ENCODE measurements around the gene KDM6B.

KDM6B gene
- total RNA-seq, result 2.6 to 298 (median 15.2) reads per million in 18 experiments

- peak; percentile 93 to 94 for DNase-seq
Measured at GRCh38 chr17:7833795-7834541, at the start of gene KDM6B. Gene KDM6B, plus strand, starts transcription at chr17:7834217. Its CDS starts 11,338 bp downstream, at chr17:7845555.

DNA sequence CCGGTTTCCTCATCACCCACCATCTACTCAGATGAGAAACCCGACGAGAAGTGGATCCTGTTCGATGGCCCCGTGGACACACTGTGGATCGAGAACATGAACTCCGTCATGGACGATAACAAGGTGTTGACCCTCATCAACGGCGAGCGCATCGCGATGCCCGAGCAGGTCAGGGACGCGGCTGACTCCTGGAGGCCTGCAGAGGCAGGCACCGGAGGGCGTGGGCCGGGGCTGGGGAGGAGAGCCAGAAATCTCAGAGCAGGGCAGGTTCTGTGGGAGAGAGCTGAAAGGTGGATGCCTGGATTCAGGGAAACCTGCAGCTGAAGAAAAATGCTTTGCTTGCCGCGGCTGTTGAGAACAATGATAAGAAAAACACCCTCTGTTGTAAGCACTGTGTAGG, 47.2 kb upstream of the KDM6B start:
- no peak for DNase-seq

DNA sequence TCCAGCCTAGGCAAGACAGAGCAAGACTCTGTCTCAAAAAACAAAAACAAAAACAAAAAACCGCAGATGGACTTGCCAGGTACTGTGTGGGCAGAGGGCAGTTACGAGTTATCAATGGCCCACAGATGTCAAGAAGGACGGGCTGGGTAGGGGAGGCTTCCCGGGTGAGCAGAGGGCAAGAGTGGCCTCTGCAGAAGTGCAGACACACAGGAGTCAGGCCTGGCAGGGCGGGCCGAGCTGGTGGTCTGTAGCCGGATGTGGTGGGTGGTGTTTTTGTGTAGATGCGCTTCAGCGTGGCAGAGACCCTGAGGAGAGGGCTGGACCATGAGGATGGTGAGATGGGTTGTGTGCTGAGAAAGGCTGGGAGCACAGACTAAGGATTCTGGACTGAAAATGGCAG, 44.9 kb upstream of the KDM6B start:
- DNase-seq, result no peak

DNA sequence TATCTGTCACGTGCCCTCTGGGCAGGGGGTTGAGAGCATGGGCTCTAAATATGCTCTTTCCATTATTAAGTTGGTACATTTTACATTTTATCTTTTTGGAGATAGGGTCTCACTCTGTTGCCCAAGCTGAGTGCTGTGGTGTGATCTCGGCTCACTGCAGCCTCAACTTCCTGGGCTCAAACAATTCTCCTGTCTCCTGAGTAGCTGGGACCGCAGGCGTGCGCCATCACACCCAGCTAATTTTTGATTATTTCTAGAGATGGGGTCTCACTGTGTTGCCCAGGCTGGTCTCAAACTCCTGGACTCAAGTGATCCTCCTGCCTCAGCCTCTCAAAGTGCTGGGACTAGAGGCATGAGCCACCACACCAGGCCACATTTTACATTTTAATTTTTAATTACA, 43.9 kb upstream of the KDM6B start:
- no peak for DNase-seq

DNA sequence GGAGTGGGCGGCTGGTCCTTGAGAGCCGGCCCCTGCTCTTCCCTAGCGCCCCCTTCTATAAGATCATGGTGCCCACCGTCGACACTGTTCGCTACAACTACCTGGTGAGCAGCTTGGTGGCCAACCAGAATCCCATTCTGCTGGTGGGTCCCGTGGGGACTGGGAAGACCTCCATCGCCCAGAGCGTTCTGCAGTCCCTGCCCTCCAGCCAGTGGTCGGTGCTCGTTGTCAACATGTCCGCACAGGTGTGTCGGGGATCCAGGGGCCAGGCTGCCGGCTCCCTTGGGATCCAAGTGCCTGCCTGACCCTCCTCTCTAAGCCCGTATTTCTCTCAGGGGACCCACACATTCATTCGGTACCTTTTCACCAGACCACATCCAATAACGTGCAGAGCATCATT, 41.4 kb upstream of the KDM6B start:
- DNase-seq, result no peak

DNA sequence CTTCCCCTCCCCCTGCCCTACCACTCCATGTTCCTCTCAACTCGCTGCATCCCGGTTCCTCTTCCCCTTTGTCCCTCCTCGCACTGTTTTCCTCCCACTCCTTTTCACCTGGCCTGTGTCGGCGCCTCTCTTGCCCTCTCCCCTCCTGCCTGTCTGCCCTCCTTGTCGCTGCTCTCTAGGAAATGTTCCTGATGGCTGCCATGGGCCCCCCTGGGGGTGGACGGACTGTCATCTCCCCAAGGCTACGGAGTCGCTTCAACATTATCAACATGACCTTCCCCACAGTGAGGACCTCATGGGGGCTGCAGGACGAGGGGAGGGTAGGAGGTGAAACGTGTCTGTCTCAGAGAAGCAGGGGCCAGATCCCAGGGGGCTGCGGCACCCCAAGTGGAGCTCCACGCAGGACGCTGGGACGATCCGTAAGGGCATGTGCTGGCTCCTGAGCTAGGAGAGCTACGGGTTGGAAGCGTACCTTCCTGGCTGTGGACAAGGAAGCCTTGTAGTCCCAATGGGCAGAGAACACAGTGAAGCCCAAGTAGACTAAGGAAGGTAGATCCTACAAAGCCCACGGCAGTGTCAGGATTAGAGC, 39.8 kb upstream of the KDM6B start:
- no peak for DNase-seq

- no peak for DNase-seq
Measured at GRCh38 chr17:7797976-7798375, 36.0 kb upstream of the KDM6B start.

DNA sequence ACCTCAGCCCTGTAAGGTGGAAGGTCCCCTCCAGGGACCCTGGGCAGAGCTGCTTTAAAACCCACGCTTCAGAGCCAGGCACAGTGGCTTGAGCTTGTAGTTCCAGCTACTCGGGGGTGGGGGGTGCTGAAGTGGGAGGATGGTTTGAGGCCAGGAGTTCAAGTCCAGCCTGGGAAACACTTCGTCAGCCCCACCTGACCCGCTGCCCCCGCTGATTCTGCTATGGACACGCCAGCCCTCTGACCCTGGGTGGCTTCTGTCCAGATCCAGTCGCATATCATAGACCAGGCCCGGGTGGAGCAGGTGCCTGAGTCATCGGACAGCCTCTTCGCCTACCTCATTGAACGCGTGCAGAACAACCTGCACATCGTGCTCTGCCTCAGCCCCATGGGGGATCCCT, 35.2 kb upstream of the KDM6B start:
- no peak for DNase-seq

- DNase-seq, result no peak
Measured at GRCh38 chr17:7803981-7804380, 30.0 kb upstream of the KDM6B start.

GRCh38 chr17:7806587-7806986, 27.4 kb upstream of the KDM6B start:
- DNase-seq, result peak; percentile 50 to 54

DNA sequence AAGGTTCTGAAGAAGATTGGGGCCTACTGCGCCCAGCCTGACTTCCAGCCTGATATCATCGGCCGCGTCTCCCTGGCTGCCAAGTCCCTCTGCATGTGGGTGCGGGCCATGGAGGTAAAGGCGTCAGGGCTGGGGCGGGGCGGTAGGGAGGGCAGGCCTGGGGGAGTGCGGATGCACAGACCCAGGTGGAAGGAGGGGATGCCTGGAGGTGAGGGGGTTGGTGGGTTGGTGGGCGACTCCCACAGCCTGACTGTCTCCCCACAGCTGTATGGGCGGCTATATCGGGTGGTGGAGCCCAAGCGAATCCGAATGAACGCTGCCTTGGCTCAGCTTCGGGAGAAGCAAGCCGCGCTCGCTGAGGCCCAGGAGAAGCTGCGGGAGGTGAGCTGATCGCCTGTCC, 26.8 kb upstream of the KDM6B start:
- no peak for DNase-seq

DNA sequence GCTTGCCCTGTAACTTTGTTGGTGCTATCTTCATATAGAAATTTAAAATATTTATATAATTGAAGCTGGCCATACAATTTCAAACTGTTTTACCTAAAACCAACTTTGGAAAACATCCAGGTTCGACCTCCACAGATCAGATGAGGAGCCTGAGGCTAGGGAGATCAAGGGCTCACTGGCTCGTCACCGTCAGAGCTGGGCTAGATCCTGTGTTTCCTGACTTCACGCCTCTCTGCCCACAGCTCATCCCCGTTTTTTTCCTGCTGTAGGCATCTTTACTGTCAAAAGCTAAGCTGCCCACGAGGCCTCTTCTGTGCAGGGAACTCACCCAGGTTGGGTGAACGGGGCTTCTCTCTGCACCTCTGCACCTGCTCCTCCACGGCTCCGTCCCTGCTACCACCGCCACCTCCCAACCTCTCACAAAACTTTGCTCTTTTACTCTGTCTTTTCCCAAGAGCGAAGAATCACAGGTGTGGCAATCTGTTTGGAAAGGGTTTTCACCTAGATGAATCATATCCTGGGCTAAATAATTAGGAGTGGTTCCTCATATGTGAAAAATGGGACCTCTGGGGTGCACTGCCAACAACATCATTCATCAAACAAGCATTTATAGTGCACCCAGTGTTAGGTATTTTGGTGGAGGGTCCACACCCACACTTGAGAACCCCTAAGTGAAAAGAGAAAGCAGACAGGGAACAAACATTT, 24.8 kb upstream of the KDM6B start:
- DNase-seq, result no peak

- peak in 1 of 2 donors; percentile 16 for DNase-seq
Measured at GRCh38 chr17:7809791-7810343, 24.1 kb upstream of the KDM6B start.

DNA sequence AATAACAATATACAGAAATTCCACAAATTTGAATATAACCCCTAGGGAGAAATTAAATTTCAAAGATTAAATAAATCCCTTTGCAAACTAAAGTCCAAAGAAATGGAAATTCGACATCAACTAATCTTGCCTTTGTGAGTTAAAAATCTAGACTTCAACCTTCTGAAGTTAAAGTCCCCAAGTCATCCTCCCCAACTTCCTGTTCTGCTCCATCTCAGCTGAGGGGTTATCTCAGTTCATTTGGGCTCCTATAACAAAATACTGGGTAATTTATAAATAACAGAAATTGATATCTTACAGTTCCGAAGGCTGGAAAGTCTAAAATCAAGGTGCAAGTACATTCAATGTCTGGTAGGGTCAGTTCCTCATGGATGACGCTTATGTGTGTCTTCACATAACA, 22.8 kb upstream of the KDM6B start:
- peak in 1 of 2 donors; percentile 22 for DNase-seq

DNA sequence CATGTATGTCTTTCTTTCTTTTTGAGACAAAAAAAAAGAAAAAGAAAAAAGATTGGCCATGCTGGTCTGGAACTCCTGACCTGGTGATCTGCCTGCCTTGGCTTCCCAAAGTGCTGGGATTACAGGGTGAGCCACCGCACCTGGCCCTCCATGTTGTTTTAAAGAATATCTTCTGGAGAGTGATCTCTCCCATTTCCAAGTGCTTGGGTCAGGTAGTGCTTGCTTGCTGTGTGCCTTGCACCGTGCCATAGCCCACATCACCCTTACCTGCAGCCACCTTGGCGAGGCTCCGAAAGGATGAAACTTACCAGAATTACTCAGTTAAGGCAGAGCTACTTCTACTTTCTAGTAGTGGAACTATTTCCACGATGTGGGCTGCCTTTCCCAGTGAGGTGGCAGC, 19.0 kb upstream of the KDM6B start:
- no peak for DNase-seq

DNA sequence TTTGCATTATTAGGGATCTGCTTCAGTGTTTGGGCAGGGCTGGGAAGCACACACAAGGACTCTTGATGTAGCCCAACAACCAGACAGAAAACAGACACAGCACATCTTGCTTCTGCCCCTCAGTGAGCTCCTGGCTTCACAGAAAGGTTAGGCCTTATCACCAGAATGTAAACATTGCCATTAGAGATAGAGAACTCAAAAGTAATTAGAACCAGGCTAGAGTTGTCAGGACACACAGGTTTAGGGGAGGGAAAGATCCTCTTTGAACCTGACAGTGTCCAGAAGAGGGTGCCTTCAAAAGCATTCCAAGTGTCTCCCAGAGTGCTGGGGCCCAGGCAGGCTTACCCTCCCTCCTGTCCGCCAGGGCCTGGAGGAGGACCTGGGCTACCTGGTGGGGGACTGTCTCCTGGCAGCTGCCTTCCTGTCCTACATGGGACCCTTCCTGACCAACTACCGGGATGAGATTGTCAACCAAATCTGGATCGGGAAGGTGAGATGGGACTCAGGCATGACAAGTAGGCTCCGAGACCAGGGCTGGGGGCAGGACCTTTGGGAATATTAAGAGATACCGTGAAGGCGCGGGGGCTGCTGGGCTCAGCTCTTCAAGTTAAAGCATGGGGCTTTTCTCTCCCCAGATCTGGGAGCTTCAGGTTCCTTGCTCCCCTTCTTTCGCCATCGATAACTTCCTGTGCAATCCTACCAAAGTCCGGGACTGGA, 16.9 kb upstream of the KDM6B start:
- no peak for DNase-seq

GRCh38 chr17:7817643-7817964, 16.4 kb upstream of the KDM6B start:
- no peak for DNase-seq

DNA sequence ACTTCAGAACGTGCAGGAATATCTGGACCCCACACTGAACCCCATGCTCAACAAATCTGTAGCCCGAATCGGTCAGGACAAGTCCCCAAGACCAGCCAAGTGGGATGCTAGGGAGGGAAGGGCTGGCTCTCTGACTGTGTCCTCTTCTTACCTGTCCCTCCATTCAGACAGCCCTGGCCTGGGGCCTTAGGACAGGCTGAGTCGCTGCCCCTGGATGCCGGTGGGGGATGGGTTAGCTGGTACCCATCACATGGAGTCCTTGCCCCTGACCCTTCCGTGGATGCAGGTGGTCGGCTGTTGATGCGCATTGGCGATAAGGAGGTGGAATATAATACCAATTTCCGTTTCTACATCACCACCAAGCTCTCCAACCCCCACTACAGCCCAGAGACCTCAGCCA, 16.0 kb upstream of the KDM6B start:
- DNase-seq, result no peak

DNA sequence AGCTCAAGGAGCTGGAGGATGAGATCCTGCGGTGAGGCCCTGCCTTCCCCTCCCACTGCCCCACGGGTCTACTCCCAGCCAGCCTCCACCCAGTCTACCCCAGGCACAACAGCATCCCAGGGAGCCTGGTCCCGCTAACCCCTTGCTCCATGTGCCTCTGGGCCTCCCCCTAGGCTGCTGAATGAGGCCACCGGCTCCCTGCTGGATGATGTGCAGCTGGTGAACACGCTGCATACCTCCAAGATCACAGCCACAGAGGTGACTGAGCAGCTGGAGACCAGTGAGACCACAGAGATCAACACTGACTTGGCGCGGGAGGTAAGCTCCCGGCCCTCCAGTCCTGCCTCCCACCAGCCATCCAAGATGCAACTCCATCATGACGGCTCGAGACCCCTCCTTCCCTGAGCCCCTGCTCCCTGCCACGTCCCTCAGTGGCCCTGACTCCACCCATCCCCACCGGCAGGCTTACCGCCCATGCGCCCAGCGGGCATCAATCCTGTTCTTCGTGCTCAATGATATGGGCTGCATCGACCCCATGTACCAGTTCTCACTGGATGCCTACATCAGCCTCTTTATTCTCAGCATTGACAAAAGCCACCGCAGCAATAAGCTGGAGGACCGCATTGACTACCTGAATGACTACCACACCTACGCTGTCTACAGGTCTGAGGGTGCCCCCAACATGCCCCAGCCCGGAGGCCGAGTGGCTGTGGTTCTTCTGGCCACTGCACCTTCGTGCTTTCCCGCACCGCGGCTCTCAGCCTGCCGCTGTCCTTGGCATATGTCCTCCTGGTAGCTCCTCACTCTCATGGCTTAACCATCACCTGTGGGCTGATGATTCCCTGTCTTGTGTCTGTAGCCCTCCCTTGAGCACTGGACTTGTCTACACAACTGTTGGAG, 15.0 kb upstream of the KDM6B start:
- no peak for DNase-seq

DNA sequence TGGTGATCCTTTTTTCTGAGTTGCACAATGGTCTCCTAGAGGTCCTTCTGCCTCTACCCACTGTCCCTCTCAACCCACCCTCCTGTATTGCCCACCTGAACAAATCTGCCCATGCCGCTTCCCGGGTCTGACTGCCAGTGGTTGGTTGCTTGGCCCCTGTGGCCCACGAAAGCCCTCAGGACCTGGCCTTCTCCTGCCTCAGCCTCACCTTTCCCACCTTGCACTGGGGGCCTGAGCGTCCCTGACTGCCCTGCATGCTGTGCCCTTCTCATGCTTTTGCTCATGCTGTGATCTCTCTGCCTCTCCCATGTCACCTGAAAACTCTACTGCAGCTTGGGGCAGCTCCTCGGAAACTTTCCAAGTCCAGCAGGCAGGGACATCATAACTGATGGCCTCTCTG, 13.8 kb upstream of the KDM6B start:
- DNase-seq, result no peak

- DNase-seq, result no peak
Measured at GRCh38 chr17:7822126-7822525, 11.9 kb upstream of the KDM6B start.

DNA sequence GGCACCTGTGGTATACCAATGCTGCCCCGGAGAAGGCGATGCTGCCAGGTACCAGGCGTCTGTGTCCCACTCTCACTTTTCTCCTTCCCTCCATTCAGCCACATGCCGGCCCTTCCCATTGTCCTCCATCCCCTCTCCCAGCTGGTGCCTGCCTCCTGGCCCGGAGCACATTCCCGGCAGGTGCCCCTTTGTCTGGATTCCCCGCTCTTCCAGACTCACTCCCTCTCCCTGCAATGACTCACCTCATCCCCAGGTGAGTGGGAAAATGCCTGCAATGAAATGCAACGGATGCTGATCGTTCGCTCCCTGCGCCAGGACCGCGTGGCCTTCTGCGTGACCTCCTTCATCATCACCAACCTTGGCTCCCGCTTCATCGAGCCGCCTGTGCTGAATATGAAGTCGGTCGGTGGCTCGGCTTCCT, 10.4 kb upstream of the KDM6B start:
- DNase-seq, result no peak
